Measurements from ENCODE around the gene PHC3.
"Not testable (repeated sequence)": the region's sequence is repeated elsewhere in the genome, so short reads cannot be mapped to it uniquely, and the experiment has no call there.

The PHC3 gene

GRCh38 chr3:170207717-170208116, 26.2 kb upstream of the PHC3 start:
- DNase-seq (ENCODE audit: extremely low read depth, insufficient read length): no peak
- TF ChIP-seq CTCF (IDR thresholded peaks at IDR 0.05; ENCODE audit: insufficient read depth, low read length, poor library complexity, severe bottlenecking): no peak
- H3K4me3 ChIP-seq (replicated peaks; ENCODE audit: low read depth, low read length): no peak overlapping the region
- no peaks in the 10 kb centered on the region for H3K27me3 ChIP-seq (replicated peaks; ENCODE audit: control insufficient read depth, insufficient read depth, low read length)
- no peaks in the 10 kb centered on the region for H3K36me3 ChIP-seq (ENCODE audit: control insufficient read depth, insufficient read depth, low read length)

GRCh38 chr3:170206164-170206762, 24.7 kb upstream of the PHC3 start:
- H3K27me3 ChIP-seq (replicated peaks; ENCODE audit: control insufficient read depth, insufficient read depth, low read length); H3K36me3 ChIP-seq (ENCODE audit: control insufficient read depth, insufficient read depth, low read length); DNase-seq (ENCODE audit: extremely low read depth, insufficient read length); H3K4me3 ChIP-seq (replicated peaks; ENCODE audit: low read depth, low read length): not testable (repeated sequence)

GRCh38 chr3:170205302-170205701, 23.8 kb upstream of the PHC3 start:
- TF ChIP-seq CTCF (IDR thresholded peaks at IDR 0.05; ENCODE audit: insufficient read depth, low read length, poor library complexity, severe bottlenecking): no peak
- Histone ChIP-seq H3K4me3 (replicated peaks; ENCODE audit: low read depth, low read length) (no peak overlapping the region), H3K36me3 (ENCODE audit: control insufficient read depth, insufficient read depth, low read length) (no peaks in the 10 kb centered on the region), H3K27me3 (replicated peaks; ENCODE audit: control insufficient read depth, insufficient read depth, low read length) (no peaks in the 10 kb centered on the region)
- DNase-seq (ENCODE audit: extremely low read depth, insufficient read length): no peak

GRCh38 chr3:170204509-170204908, 23.0 kb upstream of the PHC3 start:
- no peak overlapping the region for H3K4me3 ChIP-seq (replicated peaks; ENCODE audit: low read depth, low read length)
- no peak for TF ChIP-seq CTCF (IDR thresholded peaks at IDR 0.05; ENCODE audit: insufficient read depth, low read length, poor library complexity, severe bottlenecking)
- no peaks in the 10 kb centered on the region for H3K27me3 ChIP-seq (replicated peaks; ENCODE audit: control insufficient read depth, insufficient read depth, low read length)
- DNase-seq (ENCODE audit: extremely low read depth, insufficient read length): no peak
- H3K36me3 ChIP-seq (ENCODE audit: control insufficient read depth, insufficient read depth, low read length): no peaks in the 10 kb centered on the region

GRCh38 chr3:170204023-170204472, 22.5 kb upstream of the PHC3 start:
- Histone ChIP-seq H3K4me3 (replicated peaks; ENCODE audit: low read depth, low read length) (no peak overlapping the region), H3K36me3 (ENCODE audit: control insufficient read depth, insufficient read depth, low read length) (no peaks in the 10 kb centered on the region), H3K27me3 (replicated peaks; ENCODE audit: control insufficient read depth, insufficient read depth, low read length) (no peaks in the 10 kb centered on the region)
- DNase-seq (ENCODE audit: extremely low read depth, insufficient read length): no peak
- TF ChIP-seq CTCF (IDR thresholded peaks at IDR 0.05; ENCODE audit: insufficient read depth, low read length, poor library complexity, severe bottlenecking): no peak

- H3K27me3 ChIP-seq (replicated peaks; ENCODE audit: control insufficient read depth, insufficient read depth, low read length): no peaks in the 10 kb centered on the region
Measured at GRCh38 chr3:170203457-170203856, 21.9 kb upstream of the PHC3 start.

More at GRCh38 chr3:170203457-170203856, 21.9 kb upstream of the PHC3 start:
- no peak for DNase-seq (ENCODE audit: extremely low read depth, insufficient read length)
- no peaks in the 10 kb centered on the region for H3K36me3 ChIP-seq (ENCODE audit: control insufficient read depth, insufficient read depth, low read length)
- no peak overlapping the region for H3K4me3 ChIP-seq (replicated peaks; ENCODE audit: low read depth, low read length)
- TF ChIP-seq CTCF (IDR thresholded peaks at IDR 0.05; ENCODE audit: insufficient read depth, low read length, poor library complexity, severe bottlenecking): no peak

All from GM06990 (cell line).